Measurements from ENCODE around the gene SYNE3. TPM values are rescaled to one million over a fixed set of nuclear protein-coding genes. Genes with fewer than 3 reads are reported as not detected.
A peak's percentile ranks its signal among the peaks of the same experiment; 100 is the strongest.

The SYNE3 gene
- total RNA-seq, 4 donors from 2014 or later: 14.4 to 18.7 (median 16.6) TPM

DNA sequence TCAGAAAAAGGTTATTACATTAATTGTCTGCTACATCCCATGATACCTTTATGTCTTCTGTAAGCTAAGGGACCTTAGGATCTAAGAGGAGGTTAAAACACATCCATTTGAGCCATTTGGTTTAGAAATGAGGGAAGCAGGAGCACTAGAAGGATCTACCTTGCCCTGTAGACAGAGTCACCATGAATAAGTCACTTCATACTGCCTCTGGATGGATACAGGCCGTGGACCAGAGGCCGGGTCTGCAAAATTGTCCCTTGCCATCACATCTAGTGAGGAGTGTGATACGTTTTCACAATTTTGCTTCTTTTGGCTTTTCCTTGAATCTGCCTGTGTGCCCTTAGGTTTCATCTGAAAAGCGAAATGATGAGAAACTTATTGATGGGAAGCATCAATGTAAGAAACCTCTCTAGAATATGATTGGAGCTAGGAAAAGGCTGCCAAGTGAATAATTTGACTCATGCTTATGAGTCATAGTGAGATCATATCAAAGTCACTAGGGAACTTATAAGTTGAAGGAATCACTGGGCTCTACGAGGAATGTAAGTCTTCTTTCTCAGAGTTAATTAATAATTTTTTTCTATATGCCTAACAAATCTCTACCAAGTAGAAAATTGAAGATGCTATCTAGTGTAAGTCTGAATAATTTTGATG is 29.2 kb upstream of the SYNE3 start:
- H3K4me3 ChIP-seq: no peak overlapping the region
- intact Hi-C loops (cut with DNase I): no loop called here
- H3K36me3 ChIP-seq: peaks cover 0 to 18% (median 13%) of the 10 kb centered on the region in 4 donors
- DNase-seq (ENCODE audit: extremely low spot score): no peak
- WGBS: 76% methylated on average over 5 of the region's 5 CpGs
- TF ChIP-seq, protein P1, sequence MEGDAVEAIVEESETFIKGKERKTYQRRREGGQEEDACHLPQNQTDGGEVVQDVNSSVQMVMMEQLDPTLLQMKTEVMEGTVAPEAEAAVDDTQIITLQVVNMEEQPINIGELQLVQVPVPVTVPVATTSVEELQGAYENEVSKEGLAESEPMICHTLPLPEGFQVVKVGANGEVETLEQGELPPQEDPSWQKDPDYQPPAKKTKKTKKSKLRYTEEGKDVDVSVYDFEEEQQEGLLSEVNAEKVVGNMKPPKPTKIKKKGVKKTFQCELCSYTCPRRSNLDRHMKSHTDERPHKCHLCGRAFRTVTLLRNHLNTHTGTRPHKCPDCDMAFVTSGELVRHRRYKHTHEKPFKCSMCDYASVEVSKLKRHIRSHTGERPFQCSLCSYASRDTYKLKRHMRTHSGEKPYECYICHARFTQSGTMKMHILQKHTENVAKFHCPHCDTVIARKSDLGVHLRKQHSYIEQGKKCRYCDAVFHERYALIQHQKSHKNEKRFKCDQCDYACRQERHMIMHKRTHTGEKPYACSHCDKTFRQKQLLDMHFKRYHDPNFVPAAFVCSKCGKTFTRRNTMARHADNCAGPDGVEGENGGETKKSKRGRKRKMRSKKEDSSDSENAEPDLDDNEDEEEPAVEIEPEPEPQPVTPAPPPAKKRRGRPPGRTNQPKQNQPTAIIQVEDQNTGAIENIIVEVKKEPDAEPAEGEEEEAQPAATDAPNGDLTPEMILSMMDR (IDR thresholded peaks at IDR 0.05): no peak
- TF ChIP-seq POLR2AphosphoS5 (IDR thresholded peaks at IDR 0.05): peak in 1 of 2 donors; percentile 16
- peaks cover 0 to 16% (median 9%) of the 10 kb centered on the region in 4 donors for H3K4me1 ChIP-seq
- H3K9me3 ChIP-seq: no peaks in the 10 kb centered on the region
- no peak overlapping the region for H3K27ac ChIP-seq (replicated peaks in 1 of 4)
- no peaks in the 10 kb centered on the region for H3K27me3 ChIP-seq

DNA sequence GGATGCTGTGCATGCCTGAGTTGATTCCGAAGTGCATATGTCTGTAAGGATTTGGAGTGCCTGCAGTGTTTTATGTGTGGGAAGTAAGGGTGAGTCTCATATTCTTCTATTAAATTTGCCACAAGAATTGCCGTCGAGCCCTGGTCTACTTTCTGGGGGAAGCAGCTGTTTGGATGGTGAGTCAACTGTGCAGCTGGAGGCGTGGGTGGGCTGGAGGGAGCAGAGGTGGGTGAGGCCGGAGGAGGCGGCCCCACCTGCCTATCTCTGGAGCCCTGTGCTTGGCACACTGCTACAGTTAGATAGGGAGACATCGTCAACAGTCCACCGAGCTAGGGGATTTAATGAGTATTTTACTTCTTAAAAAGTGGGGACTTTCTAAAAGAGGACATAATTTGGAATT is 28.1 kb upstream of the SYNE3 start:
- TF ChIP-seq POLR2AphosphoS5 (IDR thresholded peaks at IDR 0.05): no peak
- TF ChIP-seq, protein P1 (IDR thresholded peaks at IDR 0.05): no peak
- Histone ChIP-seq H3K4me3 (no peak overlapping the region), H3K4me1 (peaks cover 0 to 16% (median 9%) of the 10 kb centered on the region in 4 donors), H3K27me3 (no peaks in the 10 kb centered on the region), H3K27ac (replicated peaks in 1 of 4) (no peak overlapping the region), H3K9me3 (no peaks in the 10 kb centered on the region), H3K36me3 (peaks cover 0 to 18% (median 13%) of the 10 kb centered on the region in 4 donors)
- intact Hi-C loops (cut with DNase I): no loop called here
- WGBS: 78% methylated on average over 8 of the region's 8 CpGs
- DNase-seq (ENCODE audit: extremely low spot score): no peak

DNA sequence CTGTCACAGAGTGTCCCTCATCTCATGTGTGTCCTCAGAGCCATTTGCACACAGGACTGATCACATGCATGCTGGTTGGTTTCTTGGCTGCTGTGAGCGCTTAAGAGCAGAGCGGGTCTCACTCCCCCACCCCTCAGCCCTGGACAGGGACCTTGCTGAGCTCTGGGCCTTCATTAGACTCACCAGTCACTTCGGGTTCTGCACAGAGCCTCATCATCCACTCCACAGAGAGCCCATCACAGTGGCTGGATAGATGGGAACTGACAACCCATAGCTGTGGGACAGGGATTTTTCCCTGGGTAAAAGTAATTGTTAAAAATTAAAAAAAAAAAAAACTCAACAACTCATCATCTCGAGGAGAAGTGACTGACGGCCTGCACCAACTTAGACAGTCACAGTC is 26.6 kb upstream of the SYNE3 start:
- Histone ChIP-seq H3K4me1 (peaks cover 9 to 25% (median 18%) of the 10 kb centered on the region in 4 donors), H3K4me3 (no peak overlapping the region), H3K36me3 (peaks cover 0 to 18% (median 13%) of the 10 kb centered on the region in 4 donors), H3K27ac (replicated peaks in 1 of 4) (no peak overlapping the region), H3K9me3 (no peaks in the 10 kb centered on the region), H3K27me3 (no peaks in the 10 kb centered on the region)
- intact Hi-C loops (cut with DNase I): no loop called here
- TF ChIP-seq POLR2A (IDR thresholded peaks at IDR 0.05; ENCODE audit: low read depth) (no peak), EP300 (IDR thresholded peaks at IDR 0.05) (no peak), POLR2AphosphoS5 (IDR thresholded peaks at IDR 0.05) (no peak)
- TF ChIP-seq, protein P1 (IDR thresholded peaks at IDR 0.05): no peak
- no peak for DNase-seq (ENCODE audit: extremely low spot score)
- WGBS: 96% methylated on average over 5 of the region's 5 CpGs

DNA sequence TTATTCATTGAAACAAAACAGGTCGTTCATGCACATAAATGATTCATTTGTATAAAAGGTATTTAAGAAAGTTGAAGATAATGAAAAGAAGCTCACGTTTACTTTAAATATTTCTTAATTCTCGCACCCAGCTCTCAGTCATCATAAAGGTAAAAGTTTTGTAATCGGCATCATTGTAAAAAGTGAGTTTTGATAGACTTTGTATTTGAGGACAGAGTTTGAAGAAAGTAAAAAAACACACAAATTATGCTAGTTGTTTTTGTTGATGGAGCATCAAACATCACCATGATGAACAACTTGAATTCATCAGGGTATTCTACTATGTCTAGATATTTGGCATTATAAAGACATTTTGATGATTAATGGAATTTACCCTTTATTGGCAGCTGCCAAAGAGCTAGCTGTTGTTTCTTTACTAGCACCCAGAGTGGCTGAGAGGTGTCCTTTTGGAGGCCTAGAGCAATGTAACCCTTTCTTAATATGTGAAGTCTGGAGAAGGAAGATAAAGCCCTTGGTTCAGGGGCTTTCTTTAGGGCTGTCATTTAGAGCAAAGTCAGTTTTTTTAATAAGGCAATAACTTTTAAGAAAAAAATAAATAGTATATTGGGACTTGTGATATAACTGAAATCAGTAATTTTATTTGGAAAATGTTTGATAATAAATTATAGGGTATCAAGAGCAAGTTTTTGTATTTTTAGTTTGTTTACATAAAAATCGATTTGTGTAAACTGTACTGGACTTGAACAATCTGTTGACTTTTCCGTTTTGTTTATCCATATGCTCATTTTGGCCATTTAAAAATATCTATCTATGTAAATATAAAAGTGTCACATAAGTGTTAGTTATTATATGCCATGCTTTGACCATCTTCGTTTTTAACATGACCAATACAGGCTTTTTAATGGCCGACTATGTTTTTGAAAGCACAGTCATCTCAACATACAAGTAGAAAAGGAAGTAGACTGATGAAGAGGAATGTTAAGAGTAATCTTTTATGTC is 25.8 kb upstream of the SYNE3 start:
- intact Hi-C loops (cut with DNase I): no loop called here
- Histone ChIP-seq H3K27ac (replicated peaks in 1 of 4) (no peak overlapping the region), H3K9me3 (no peaks in the 10 kb centered on the region), H3K36me3 (peaks cover 0 to 18% (median 13%) of the 10 kb centered on the region in 4 donors), H3K4me1 (peaks cover 17 to 26% (median 23%) of the 10 kb centered on the region in 4 donors), H3K27me3 (no peaks in the 10 kb centered on the region), H3K4me3 (no peak overlapping the region)
- TF ChIP-seq EP300 (IDR thresholded peaks at IDR 0.05) (no peak), POLR2A (IDR thresholded peaks at IDR 0.05; ENCODE audit: low read depth) (no peak), POLR2AphosphoS5 (IDR thresholded peaks at IDR 0.05) (no peak)
- TF ChIP-seq, protein P1 (IDR thresholded peaks at IDR 0.05): no peak
- WGBS: 86% methylated on average over 8 of the region's 8 CpGs
- no peak for DNase-seq (ENCODE audit: extremely low spot score)
